Embryonic facial prominence (tissue), 1 donor: Measurements from ENCODE around the gene DHX8.

Experiments
- DNase-seq: peaks from one replicate; pipeline ENCODE4 v3.0.0-alpha.2; 2016; ENCODE audit errors: extremely low spot score

DHX8 gene

GRCh38 chr17:43547189-43547550 lies 63.4 kb downstream of the DHX8 start:
- DNase-seq = no peak

- no peak for DNase-seq
These were observed 64.0 kb downstream of the DHX8 start for GRCh38 chr17:43547659-43548256.

GRCh38 chr17:43548689-43549379 lies 65.1 kb downstream of the DHX8 start:
- DNase-seq = no peak

- no peak for DNase-seq
These were observed 65.7 kb downstream of the DHX8 start for GRCh38 chr17:43549496-43549895.

DNA sequence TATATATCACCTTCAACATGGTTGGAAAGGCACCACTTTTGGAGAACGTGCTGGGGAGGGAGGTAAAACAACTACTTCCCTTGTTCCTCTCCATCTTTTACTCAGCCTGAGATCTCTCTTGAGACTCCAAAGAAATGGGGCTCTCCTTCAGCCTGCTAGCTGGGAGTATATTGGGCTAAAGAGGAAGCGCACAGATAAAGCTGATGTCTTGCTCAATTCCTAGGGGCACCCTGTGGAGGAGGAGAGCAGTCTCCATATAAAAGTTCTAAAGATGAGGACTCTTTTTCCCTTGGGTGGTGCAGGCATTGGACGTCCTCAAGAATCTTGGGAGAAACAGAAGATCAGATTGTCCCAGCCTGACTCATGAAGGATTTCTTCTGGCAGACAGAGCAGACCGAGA lies 67.0 kb downstream of the DHX8 start:
- DNase-seq = no peak

DNA sequence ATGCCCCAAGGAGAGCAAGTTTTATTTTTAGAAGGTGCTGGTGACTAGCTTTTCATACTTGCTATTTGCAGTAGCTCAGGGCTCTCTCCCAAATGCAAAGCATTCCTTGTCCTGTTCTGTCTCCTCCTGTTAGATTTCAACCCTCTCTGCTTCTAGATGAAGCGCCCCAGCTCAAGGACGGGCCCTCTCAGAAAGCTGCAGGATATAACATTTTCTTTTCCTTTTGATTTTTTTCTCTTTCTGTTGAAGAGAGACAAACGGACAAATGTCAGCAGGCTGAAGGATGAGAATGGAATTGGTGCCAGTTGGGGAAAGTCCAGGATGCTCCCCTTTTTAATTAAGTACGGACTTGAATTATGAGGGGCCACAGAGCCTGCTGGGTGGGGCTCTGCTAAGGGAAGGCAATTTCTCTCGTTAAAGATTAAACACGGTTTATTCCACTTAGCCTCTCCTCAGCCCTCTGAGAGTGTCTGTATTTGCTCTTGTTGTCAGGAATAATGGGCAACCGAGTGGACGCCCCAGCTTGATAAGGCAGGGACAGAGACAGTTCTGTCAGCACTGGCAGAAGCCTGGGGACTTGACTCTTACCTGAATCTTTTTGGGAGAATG lies 68.6 kb downstream of the DHX8 start:
- DNase-seq = no peak

DNA sequence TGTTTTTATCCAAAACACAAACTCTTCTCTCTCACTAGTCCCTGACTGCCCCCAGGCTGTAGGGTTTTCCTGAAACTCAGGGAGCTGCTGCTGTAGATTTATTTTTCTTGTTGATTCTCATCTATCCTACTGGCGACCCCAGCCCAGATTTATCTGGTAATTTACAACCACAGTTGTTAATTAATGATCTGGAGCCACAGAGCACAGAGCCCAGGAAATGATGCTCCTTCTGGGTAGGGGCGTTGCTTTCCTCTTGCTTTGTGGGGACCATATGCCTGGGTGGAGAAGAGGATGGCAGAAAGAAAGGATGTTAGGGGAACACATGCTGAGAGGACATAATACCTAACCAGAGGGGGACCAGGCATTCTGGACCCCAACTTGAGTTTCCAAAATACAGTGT lies 69.8 kb downstream of the DHX8 start:
- no peak for DNase-seq

DNA sequence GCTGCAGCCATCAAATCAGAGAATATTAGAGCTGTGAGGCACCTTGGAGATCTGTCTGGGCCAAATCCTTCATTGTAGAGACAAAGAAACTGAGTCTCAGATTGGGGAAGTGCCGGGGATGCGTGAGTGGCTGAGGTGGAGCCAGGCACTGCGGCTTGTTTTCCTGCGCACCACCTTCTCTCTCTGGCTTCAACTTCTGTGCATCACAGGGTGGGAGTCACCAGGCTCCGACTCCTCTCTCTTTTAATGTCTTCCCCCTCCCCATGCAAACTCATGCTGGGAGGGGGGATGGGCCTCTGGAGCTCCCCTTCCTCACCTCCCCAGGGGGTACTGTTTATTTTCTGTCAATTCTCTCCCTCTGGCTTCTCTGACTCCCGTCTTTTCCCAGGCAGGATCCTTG lies 71.1 kb downstream of the DHX8 start:
- no peak for DNase-seq

DNA sequence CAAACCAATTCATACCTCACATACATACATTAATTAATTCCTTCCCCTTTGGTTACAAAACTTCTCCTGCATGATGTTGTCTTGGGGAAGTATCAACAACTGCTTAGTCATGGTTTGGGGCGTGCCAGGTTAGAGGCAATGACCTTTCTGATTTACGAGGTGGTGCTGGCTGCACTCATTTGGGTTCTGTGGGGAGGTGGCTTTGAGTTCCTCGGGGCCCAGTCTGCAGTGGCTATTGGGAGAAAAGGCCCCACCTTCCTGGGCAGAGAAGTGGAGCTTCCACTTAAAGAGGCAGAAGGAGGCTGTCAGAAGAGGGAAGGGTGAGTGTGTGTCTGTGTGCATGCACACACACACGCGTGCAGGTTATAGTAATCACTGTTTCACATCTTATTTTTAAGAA lies 72.5 kb downstream of the DHX8 start:
- DNase-seq = no peak

DNA sequence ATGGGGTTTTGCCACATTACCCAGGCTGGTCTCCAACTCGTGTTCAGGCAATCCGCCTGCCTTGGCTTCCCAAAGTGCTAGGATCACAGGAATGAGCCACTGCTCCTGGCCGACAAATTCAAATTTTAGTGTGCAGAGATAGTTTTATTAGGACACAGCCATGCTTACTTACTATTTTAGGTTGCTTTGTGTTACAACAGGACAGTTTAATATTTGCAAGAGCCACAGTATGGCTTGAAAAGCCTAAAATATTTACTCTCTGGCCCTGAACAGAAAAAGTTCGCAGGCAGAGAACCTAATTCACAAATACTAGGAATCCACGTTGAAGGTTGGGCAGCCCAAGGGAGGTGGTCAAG lies 75.0 kb downstream of the DHX8 start:
- no peak for DNase-seq

DNA sequence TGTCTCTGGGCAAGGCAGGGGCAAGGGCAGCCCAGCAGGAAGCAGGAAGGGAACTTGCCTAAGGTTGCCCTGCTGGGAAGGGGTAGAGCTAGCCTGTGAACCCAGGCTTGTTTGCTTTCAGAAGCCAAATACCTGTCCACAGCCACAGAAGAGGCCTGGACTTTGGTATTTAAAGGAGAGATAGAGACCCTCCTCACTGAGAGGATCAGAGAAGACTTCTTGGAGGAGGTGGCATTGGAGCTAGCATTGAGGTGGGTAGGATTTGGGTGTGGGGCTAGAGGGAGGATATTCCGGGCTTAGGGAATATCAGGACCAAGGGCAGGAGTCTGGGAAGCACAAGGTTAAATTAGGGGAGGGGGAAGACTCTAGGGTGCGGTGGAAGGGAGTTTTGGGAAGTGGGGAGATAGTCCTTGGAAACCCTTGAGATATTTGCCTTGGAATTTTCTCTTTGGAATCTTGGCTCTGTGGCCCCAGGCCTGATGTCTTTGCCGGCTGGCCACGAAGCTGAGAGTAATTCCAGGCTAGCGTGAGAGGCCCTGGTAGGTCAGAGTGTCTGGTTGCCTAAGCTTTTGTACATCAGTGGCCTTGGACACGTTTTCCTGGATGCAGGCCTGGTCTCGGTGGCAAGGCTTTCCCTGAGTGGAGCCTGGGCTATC lies 75.5 kb downstream of the DHX8 start:
- DNase-seq = no peak

DNA sequence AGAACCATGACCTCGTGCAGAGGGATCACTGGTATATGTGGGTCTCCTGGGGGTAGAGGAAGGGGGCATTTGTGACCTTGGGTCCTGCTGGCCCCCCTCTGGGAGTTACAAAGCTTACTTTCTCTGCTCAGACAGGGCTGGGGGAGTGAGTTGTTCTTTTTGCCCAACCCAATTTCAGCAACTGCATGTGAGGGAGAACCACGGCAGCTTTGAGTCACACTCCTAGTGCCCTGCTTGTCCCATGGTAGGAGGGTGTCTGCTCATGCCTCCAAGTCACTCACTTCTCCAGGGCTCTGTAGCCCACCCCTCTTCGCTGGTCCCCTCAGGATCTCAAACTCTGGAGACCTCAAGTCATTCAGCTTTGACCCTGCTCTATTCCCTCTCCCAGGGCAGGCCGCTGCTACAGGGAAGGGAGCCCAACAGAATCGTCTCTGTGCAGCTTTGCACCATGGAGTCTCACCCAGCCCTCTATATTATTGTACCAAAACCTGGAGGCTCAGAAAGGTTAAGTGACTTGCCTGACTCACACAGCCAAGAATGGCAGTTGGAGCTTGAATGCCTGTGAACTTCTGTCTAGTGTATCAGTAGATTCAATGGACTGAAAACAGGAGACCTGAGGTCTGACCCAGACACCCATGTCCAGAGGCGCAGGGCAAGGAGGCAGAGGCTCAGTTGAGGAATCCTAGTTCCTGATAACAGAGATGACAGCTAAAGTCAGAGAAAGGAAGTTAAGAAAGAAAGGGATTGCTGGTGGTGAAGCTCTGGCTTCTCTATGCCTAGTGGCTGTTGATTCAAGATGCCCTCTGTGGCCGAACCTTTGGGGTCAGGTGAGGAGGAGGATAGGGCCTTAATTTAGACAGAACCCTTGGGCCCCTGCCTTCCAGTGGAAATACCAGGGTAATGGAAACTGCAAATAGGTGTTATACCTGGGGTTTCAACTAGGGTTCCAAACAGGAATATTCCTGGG lies 77.0 kb downstream of the DHX8 start:
- DNase-seq = no peak

- no peak for DNase-seq
These were observed 79.2 kb downstream of the DHX8 start for GRCh38 chr17:43562679-43563599.

GRCh38 chr17:43563600-43564594 lies 80.1 kb downstream of the DHX8 start:
- DNase-seq = no peak

DNA sequence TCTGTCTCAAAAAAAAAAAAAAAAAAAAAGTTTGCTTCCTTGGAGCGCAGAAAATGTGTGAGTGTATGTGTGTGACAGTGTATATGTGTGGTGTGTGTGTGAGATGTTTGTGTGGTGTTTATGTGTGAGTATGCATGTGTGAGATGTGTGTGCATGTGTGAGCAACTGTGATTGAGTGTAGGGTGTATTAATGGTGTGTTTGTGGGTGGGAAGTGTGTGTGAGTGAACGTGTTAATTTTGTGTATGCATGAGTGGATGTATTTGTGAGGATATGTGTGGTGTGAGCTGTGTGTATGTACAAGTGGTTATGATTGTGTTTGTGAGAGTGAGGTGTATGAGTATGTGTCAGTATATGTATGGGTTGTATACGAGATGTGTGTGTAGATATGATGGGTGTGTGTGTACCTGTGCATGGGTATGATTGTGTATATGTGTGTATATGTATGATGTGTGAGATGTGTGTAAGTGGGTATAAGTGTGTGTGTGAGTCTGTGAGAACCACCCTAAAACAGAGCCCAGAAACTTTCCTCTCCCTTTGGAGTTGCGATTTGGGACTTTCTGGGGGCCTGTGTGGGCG lies 84.8 kb downstream of the DHX8 start:
- DNase-seq = no peak

- DNase-seq = no peak
These were observed 86.7 kb downstream of the DHX8 start for GRCh38 chr17:43570518-43570928.

DNA sequence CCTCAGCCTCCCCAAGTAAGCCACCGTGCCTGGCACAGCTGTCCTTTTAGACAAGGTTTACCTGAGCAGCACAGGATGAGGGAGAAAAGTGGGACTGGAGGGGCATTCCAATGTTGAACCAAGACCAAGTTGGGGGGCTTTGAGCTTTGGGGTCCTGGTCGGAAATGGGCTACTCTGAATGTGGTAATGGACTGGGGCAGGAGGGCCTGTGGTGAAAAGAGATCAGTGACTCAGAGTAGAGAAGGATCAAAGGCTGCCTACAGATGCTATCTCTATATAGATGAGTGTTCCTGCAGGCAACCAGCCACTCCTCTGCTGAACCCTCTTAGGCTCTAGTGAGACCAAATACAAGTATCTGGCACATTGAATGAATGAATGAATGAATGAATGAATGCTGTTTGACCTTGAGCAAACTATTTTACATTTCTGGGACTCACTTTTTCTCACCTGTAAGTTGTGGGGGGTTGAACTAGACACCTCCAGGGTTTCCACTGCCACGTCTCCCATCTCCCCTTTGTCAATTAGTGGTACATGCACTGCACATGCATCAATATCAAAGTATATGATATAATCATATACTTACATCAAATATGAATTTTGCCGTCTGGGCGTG lies 88.7 kb downstream of the DHX8 start:
- DNase-seq = no peak

GRCh38 chr17:43573579-43574321 lies 90.0 kb downstream of the DHX8 start:
- DNase-seq = no peak
